Liver (tissue), 9 donors: ENCODE measurements around the gene TAB3. TPM values are rescaled to one million over a fixed set of nuclear protein-coding genes. Genes with fewer than 3 reads are reported as not detected.

Experiments used
- DNase-seq: peaks from one replicate; pipeline ENCODE4 v3.0.0-alpha.2; 2017; ENCODE audit warnings: low spot score
- H3K27ac ChIP-seq, 2 donors: one replicate each; pipeline ENCODE4 v1.7.0; 2013; ENCODE audit warnings: inconsistent platforms in 2 of 2, low read length in 2 of 2, control low read depth in 1 of 2, low read depth in 1 of 2, mild to moderate bottlenecking in 1 of 2
- H3K27me3 ChIP-seq, 4 donors: one replicate each; pipeline versions ENCODE4 v1.6.1 to v1.7.0; 2013; ENCODE audit warnings: low read length in 3 of 4, inconsistent platforms in 1 of 4, mild to moderate bottlenecking in 1 of 4, moderate library complexity in 1 of 4; ENCODE audit not compliant: control insufficient read depth in 4 of 4, insufficient read depth in 4 of 4
- H3K36me3 ChIP-seq, 4 donors: one replicate each; pipeline versions ENCODE4 v1.6.1 to v1.7.0; 2013; ENCODE audit warnings: low read length in 3 of 4, mild to moderate bottlenecking in 3 of 4, low read depth in 1 of 4, moderate library complexity in 1 of 4; ENCODE audit not compliant: control insufficient read depth in 4 of 4, insufficient read depth in 3 of 4
- H3K4me1 ChIP-seq, 4 donors: one replicate each; pipeline versions ENCODE4 v1.6.1 to v1.7.0; 2013; ENCODE audit warnings: low read length in 3 of 4, mild to moderate bottlenecking in 3 of 4, moderate library complexity in 1 of 4; ENCODE audit not compliant: control insufficient read depth in 4 of 4, insufficient read depth in 4 of 4
- H3K4me3 ChIP-seq, 3 donors: one replicate each; pipeline versions ENCODE4 v1.6.1 to v1.7.0; 2013; ENCODE audit warnings: low read length in 3 of 3, control low read depth in 1 of 3, low read depth in 1 of 3, mild to moderate bottlenecking in 1 of 3
- H3K9ac ChIP-seq, 2 donors: one replicate each; pipeline ENCODE4 v1.7.0; 2013; ENCODE audit warnings: low read length in 2 of 2, mild to moderate bottlenecking in 2 of 2, moderate library complexity in 2 of 2, control low read depth in 1 of 2, low read depth in 1 of 2
- H3K9me3 ChIP-seq, 4 donors: one replicate each; pipeline versions ENCODE4 v1.6.1 to v1.7.0; 2013; ENCODE audit warnings: low read length in 3 of 4; ENCODE audit not compliant: control insufficient read depth in 4 of 4
- ATF3 ChIP-seq: IDR thresholded peaks from 2 replicates; pipeline ENCODE4 v1.6.1; 2016; ENCODE audit warnings: antibody characterized with exemption
- CTCF ChIP-seq: fragments of 150-350 bp; IDR thresholded peaks from 2 replicates; pipeline ENCODE4 v1.5.1; 2017; ENCODE audit warnings: improper control_type of control experiment, low read depth, low read length; ENCODE audit not compliant: missing input control
- EGR1 ChIP-seq, 2 donors: IDR thresholded peaks; 2 replicates each; pipeline ENCODE4 v1.6.1; 2016 to 2018; ENCODE audit warnings: antibody characterized with exemption in 2 of 2, low read depth in 2 of 2
- FOXA1 ChIP-seq: IDR thresholded peaks from 2 replicates; pipeline ENCODE4 v1.6.1; 2016; ENCODE audit warnings: antibody characterized with exemption
- FOXA2 ChIP-seq: IDR thresholded peaks from 2 replicates; pipeline ENCODE4 v1.6.1; 2016; ENCODE audit warnings: antibody characterized with exemption
- GABPA ChIP-seq, 2 donors: IDR thresholded peaks in 1 of 2; conservative IDR thresholded peaks in 1 of 2; 2 replicates each; pipeline ENCODE4 v1.6.1; 2016; ENCODE audit warnings: antibody characterized with exemption in 2 of 2, mild to moderate bottlenecking in 1 of 2, moderate library complexity in 1 of 2
- HNF4A ChIP-seq, 2 donors: conservative IDR thresholded peaks; 2 replicates each; pipeline ENCODE4 v1.6.1; 2016; ENCODE audit warnings: antibody characterized with exemption in 2 of 2, mild to moderate bottlenecking in 2 of 2
- HNF4G ChIP-seq: IDR thresholded peaks from 2 replicates; pipeline ENCODE4 v1.6.1; 2016; ENCODE audit warnings: antibody characterized with exemption
- JUND ChIP-seq, 2 donors: IDR thresholded peaks; 2 replicates each; pipeline ENCODE4 v1.6.1; 2016; ENCODE audit warnings: antibody characterized with exemption in 2 of 2
- MAX ChIP-seq: IDR thresholded peaks from 2 replicates; pipeline ENCODE4 v1.6.1; 2016; ENCODE audit warnings: antibody characterized with exemption
- NR2F2 ChIP-seq: IDR thresholded peaks from 2 replicates; pipeline ENCODE4 v1.6.1; 2016; ENCODE audit warnings: antibody characterized with exemption
- RAD21 ChIP-seq, 2 donors: IDR thresholded peaks; 2 replicates each; pipeline ENCODE4 v1.6.1; 2016; ENCODE audit warnings: antibody characterized with exemption in 2 of 2, mild to moderate bottlenecking in 2 of 2
- REST ChIP-seq: IDR thresholded peaks from 2 replicates; pipeline ENCODE4 v1.6.1; 2016; ENCODE audit warnings: antibody characterized with exemption, mild to moderate bottlenecking
- RXRA ChIP-seq, 2 donors: IDR thresholded peaks; 2 replicates each; pipeline ENCODE4 v1.6.1; 2017 to 2018; ENCODE audit warnings: antibody characterized with exemption in 2 of 2, mild to moderate bottlenecking in 1 of 2
- SP1 ChIP-seq: IDR thresholded peaks from 2 replicates; pipeline ENCODE4 v1.6.1; 2018; ENCODE audit warnings: antibody characterized with exemption, mild to moderate bottlenecking
- TAF1 ChIP-seq: conservative IDR thresholded peaks from 2 replicates; pipeline ENCODE4 v1.6.1; 2016; ENCODE audit warnings: antibody characterized with exemption, mild to moderate bottlenecking
- YY1 ChIP-seq: IDR thresholded peaks from 2 replicates; pipeline ENCODE4 v1.6.1; 2016; ENCODE audit warnings: antibody characterized with exemption, mild to moderate bottlenecking
- ZBTB33 ChIP-seq: IDR thresholded peaks from 2 replicates; pipeline ENCODE4 v1.6.1; 2016; ENCODE audit warnings: antibody characterized with exemption
- WGBS: extraction: QIAGEN DNeasy Blood & Tissue Kit; methylation state at CpG from one replicate; pipeline ENCODE4 v1.1.7; 2013; 5-methylcytosine and 5-hydroxymethylcytosine counted together
- polyA plus RNA-seq, 2 donors: library from polyadenylated mRNA; stranded (reverse) in 1 of 2; unstranded in 1 of 2; fragments of 200-250 nt in 1 of 2; fragments of >200 nt in 1 of 2; fragmentation: Nextera tagmentation in 1 of 2; extraction: Ambion mirVana in 1 of 2; gene quantifications; one replicate each; pipeline versions ENCODE4 v1.2.1 to v1.2.3, GENCODE V29; 2013 to 2015
- total RNA-seq, 2 donors: library from RNA; depleted of rRNA; stranded (reverse); fragments of >200 nt; gene quantifications; one replicate each; pipeline ENCODE4 v1.2.3, GENCODE V29; 2014
- donor health status: healthy.
- donor health status: healthy.
- donor health status: healthy.
- donor health status: healthy.
- donor health status: healthy.

Gene TAB3
- total and polyA plus RNA-seq, 4 donors, result 10.0 to 32.2 (median 17.4) TPM

DNA sequence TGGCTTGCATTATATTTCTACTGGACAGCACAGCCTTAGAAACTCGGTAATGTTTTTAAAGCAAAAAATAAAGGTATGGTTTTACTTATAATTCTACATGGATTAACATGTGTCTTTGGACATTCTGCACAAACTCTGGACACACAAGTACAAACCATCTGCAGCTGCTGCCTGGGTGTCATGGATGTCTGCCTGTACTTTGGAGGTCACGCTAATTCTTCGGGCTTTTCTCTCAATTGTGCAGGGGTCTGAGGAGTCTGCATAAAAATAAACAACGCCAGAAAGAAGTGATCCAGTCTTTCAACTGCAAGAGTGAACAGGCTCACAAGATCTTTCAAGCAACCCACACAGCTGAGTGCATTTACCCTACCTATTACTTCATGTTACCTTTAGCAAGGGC is 55.2 kb downstream of the TAB3 start:
- DNase-seq, result no peak
- no peak for TF ChIP-seq HNF4A (conservative IDR thresholded peaks at IDR 0.05)
- no peak for TF ChIP-seq FOXA1
- TF ChIP-seq RAD21 (IDR thresholded peaks at IDR 0.05), result no peak
- no peak for TF ChIP-seq MAX
- TF ChIP-seq REST, result no peak
- TF ChIP-seq ATF3, result no peak
- TF ChIP-seq RXRA (IDR thresholded peaks at IDR 0.05), result no peak
- no peak for TF ChIP-seq GABPA (IDR thresholded peaks at IDR 0.05 in 1 of 2, conservative IDR thresholded peaks at IDR 0.05 in 1 of 2)
- TF ChIP-seq ZBTB33, result no peak
- no peak for TF ChIP-seq HNF4G
- TF ChIP-seq NR2F2, result no peak
- TF ChIP-seq YY1, result no peak
- TF ChIP-seq TAF1, result no peak
- no peak for TF ChIP-seq JUND (IDR thresholded peaks at IDR 0.05)
- no peak for TF ChIP-seq SP1
- H3K36me3 ChIP-seq, result peaks cover 0 to 11% (median 2%) of the 10 kb centered on the region in 4 donors

DNA sequence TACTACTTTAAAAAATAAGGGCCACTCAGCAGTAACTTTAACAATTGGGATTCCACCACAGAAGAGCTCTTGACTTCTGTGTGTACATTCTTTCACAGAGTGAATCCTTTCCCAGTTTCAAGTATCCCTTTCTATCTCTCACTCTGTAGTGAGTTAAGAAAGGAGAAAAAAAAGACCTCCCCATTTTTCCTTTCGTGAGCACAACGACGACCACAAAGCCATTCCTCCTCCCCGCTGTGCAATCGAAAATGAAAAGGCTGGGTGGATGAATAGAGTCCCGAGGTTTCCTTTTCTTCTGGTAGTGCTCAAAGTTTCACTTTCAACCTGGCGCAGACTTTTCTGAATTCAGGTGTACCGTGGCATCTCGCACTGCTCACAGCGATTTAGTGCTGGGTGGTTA is 58.0 kb downstream of the TAB3 start:
- 77% methylated on average over 10 of the region's 10 CpGs for WGBS
- Histone ChIP-seq H3K9ac (no peak overlapping the region), H3K4me3 (no peak overlapping the region), H3K9me3 (no peaks in the 10 kb centered on the region), H3K27me3 (no peaks in the 10 kb centered on the region), H3K4me1 (peaks cover 0 to 3% (median 1%) of the 10 kb centered on the region in 4 donors), H3K27ac (no peak overlapping the region), H3K36me3 (peaks cover 0 to 6% (median 0%) of the 10 kb centered on the region in 4 donors)
- DNase-seq, result no peak
- no peak for TF ChIP-seq JUND (IDR thresholded peaks at IDR 0.05)
- no peak for TF ChIP-seq YY1
- TF ChIP-seq MAX, result no peak
- TF ChIP-seq ATF3, result no peak
- TF ChIP-seq SP1, result no peak
- TF ChIP-seq FOXA2, result no peak
- no peak for TF ChIP-seq EGR1 (IDR thresholded peaks at IDR 0.05; ENCODE audit: low read depth in 2 of 2)
- no peak for TF ChIP-seq FOXA1
- no peak for TF ChIP-seq ZBTB33
- no peak for TF ChIP-seq RXRA (IDR thresholded peaks at IDR 0.05)
- TF ChIP-seq TAF1, result no peak
- TF ChIP-seq CTCF, result no peak
- no peak for TF ChIP-seq HNF4A (conservative IDR thresholded peaks at IDR 0.05)

More for the DNA sequence above, 55.2 kb downstream of the TAB3 start:
- no peak overlapping the region for H3K4me3 ChIP-seq
- no peak overlapping the region for H3K9ac ChIP-seq
- 99% methylated on average over 4 of the region's 4 CpGs for WGBS
- no peak overlapping the region for H3K27ac ChIP-seq
- H3K27me3 ChIP-seq, result no peaks in the 10 kb centered on the region
- peaks cover 0 to 2% (median 0%) of the 10 kb centered on the region in 4 donors for H3K9me3 ChIP-seq
- peaks cover 0 to 3% (median 0%) of the 10 kb centered on the region in 4 donors for H3K4me1 ChIP-seq
